Endothelial cell of umbilical vein (primary cell): ENCODE data around the gene SH2D3C. TPM values are rescaled to one million over a fixed set of nuclear protein-coding genes. Genes with fewer than 3 reads are reported as not detected.

Experiments
- BruUV-seq: library from RNA; stranded (reverse); fragments of 400-500 nt; replicated peaks from 2 replicates; lab custom pipeline; 2021; lab: Mats Ljungman, UMichigan
- CTCF ChIA-PET: fragments of 300-600, 350-600 bp; sonication (Branson Sonifier 250); formaldehyde crosslinking; loops from one replicate; lab custom pipeline; 2021; ENCODE audit warnings: antibody characterized with exemption, inconsistent platforms; lab: Charles Lee
- POLR2A ChIA-PET: fragments of 300-600, 350-600 bp; sonication (Branson Sonifier 250); formaldehyde crosslinking; loops from one replicate; lab custom pipeline; 2021; ENCODE audit warnings: antibody characterized with exemption, inconsistent platforms; lab: Charles Lee
- DNase-seq: peaks from one replicate; pipeline ENCODE4 v3.0.0-alpha.2; 2011; ENCODE audit warnings: low read depth, low spot score
- FAIRE-seq: peaks from 2 replicates; lab custom pipeline; 2011; peaks lifted over from hg19 to GRCh38; lab: Jason Lieb, UNC
- H2AFZ ChIP-seq: 2 replicates; pipeline ENCODE4 v1.6.0; 2012; ENCODE audit warnings: low read depth, low read length, control low read depth, inconsistent platforms
- H3K27ac ChIP-seq: 2 replicates; pipeline ENCODE4 v1.5.1; 2011; ENCODE audit warnings: low read depth, mild to moderate bottlenecking, control low read depth, low read length, moderate library complexity; ENCODE audit not compliant: insufficient read depth
- H3K27me3 ChIP-seq, 2 experiments: 2 replicates each; pipeline versions ENCODE4 v1.6.0 to v1.6.1; 2011; ENCODE audit warnings: low read length in 2 of 2, mixed read lengths in 1 of 2; ENCODE audit not compliant: control insufficient read depth in 2 of 2, insufficient read depth in 2 of 2
- H3K36me3 ChIP-seq, 2 experiments: 2 replicates in 1 of 2; 3 replicates in 1 of 2; pipeline ENCODE4 v1.5.1; 2011; ENCODE audit warnings: low read length in 2 of 2, mild to moderate bottlenecking in 1 of 2, moderate library complexity in 1 of 2; ENCODE audit not compliant: control insufficient read depth in 2 of 2, insufficient read depth in 2 of 2; ENCODE audit errors: extremely low read depth in 1 of 2
- H3K4me1 ChIP-seq: 3 replicates; pipeline ENCODE4 v1.5.1; 2011; ENCODE audit warnings: mild to moderate bottlenecking, low read length; ENCODE audit not compliant: control insufficient read depth, insufficient read depth; ENCODE audit errors: extremely low read depth
- H3K4me2 ChIP-seq: 2 replicates; pipeline ENCODE4 v1.6.1; 2011; ENCODE audit warnings: low read length, control low read depth, mixed read lengths; ENCODE audit not compliant: insufficient read depth
- H3K4me3 ChIP-seq, 3 experiments: fragments of 200-600 bp in 1 of 3; sonication (generic), shearing (Covaris generic) in 1 of 3; replicated peaks in 1 of 3; 2 replicates each; pipeline ENCODE4 v1.5.1; 2011 to 2016; ENCODE audit warnings: control low read depth in 3 of 3, low read length in 3 of 3, mild to moderate bottlenecking in 2 of 3, inconsistent platforms in 1 of 3, low read depth in 1 of 3, moderate library complexity in 1 of 3; ENCODE audit not compliant: insufficient read depth in 1 of 3
- H3K79me2 ChIP-seq: 2 replicates; pipeline ENCODE4 v1.6.0; 2012; ENCODE audit warnings: low read length, inconsistent platforms; ENCODE audit not compliant: control insufficient read depth, insufficient read depth
- H3K9ac ChIP-seq: replicated peaks from 2 replicates; pipeline ENCODE3; 2011; ENCODE audit warnings: low read length, control low read depth; ENCODE audit not compliant: insufficient read depth; ENCODE audit errors: extremely low read depth
- H3K9me1 ChIP-seq: replicated peaks from 3 replicates; pipeline ENCODE4 v1.6.0; 2011; ENCODE audit warnings: mild to moderate bottlenecking, low read length; ENCODE audit not compliant: control insufficient read depth, insufficient read depth; ENCODE audit errors: extremely low read depth
- H3K9me3 ChIP-seq: replicated peaks from 2 replicates; pipeline ENCODE4 v1.5.1; 2012; ENCODE audit warnings: low read length, inconsistent platforms; ENCODE audit not compliant: control insufficient read depth, insufficient read depth
- H4K20me1 ChIP-seq: replicated peaks from 2 replicates; pipeline ENCODE3; 2011; ENCODE audit warnings: mild to moderate bottlenecking, low read length; ENCODE audit not compliant: control insufficient read depth, insufficient read depth; ENCODE audit errors: extremely low read depth
- EZH2 ChIP-seq: IDR thresholded peaks from 2 replicates; pipeline ENCODE4 v1.6.1; 2012; ENCODE audit warnings: borderline replicate concordance, low read depth, mild to moderate bottlenecking, moderate library complexity, low read length, inconsistent platforms; ENCODE audit not compliant: severe bottlenecking
- FOS ChIP-seq: IDR thresholded peaks from 2 replicates; pipeline ENCODE4 v1.6.1; 2011; ENCODE audit warnings: mild to moderate bottlenecking, low read length, moderate library complexity, borderline replicate concordance; ENCODE audit not compliant: insufficient read depth
- GATA2 ChIP-seq: IDR thresholded peaks from 2 replicates; pipeline ENCODE4 v1.7.0; 2011; ENCODE audit warnings: low read depth, mild to moderate bottlenecking, moderate library complexity, mixed read lengths, low read length; ENCODE audit not compliant: insufficient read length, insufficient read depth
- JUN ChIP-seq: IDR thresholded peaks from 2 replicates; pipeline ENCODE4 v1.6.1; 2011; ENCODE audit warnings: borderline replicate concordance, low read depth; ENCODE audit not compliant: insufficient read length, insufficient read depth
- MYC ChIP-seq: IDR thresholded peaks from one replicate; pipeline ENCODE4 v1.6.1; 2011; ENCODE audit warnings: mild to moderate bottlenecking, low read depth, low read length
- POLR2A ChIP-seq: IDR thresholded peaks from 2 replicates; pipeline ENCODE4 v1.6.1; 2012; ENCODE audit warnings: low read depth, mild to moderate bottlenecking, control low read depth, low read length
- POLR2AphosphoS5 ChIP-seq: IDR thresholded peaks from 2 replicates; pipeline ENCODE4 v1.6.1; 2012; ENCODE audit warnings: low read depth, mild to moderate bottlenecking, control low read depth, low read length, moderate library complexity; ENCODE audit not compliant: insufficient read depth
- dilution Hi-C: fragments of 300-500 bp; cut with MboI; formaldehyde crosslinking; loops from one replicate; pipeline ENCODE4 v1.15.0; 2019; ENCODE audit warnings: low sequenced_read_pairs; ENCODE audit not compliant: extremely low pct_ligation_motif_present
- intact Hi-C: fragments of 100-400 bp; cut with micrococcal nuclease; formaldehyde crosslinking; loops from one replicate; pipeline ENCODE4 v1.10.0; 2022
- polyA plus RNA-seq, 4 experiments: library from polyadenylated mRNA; depleted of rRNA in 3 of 4; stranded (reverse) in 3 of 4; unstranded in 1 of 4; fragments of >200 nt; gene quantifications; 2 replicates each; pipeline versions ENCODE4 v1.2.1 to v1.2.3, GENCODE V29; 2011 to 2012; ENCODE audit warnings: missing spikeins in 1 of 4
- total RNA-seq: library from RNA; stranded (reverse); gene quantifications from 2 replicates; pipeline ENCODE4 v1.2.3, GENCODE V29; 2021
- TF ChIP-seq, protein P1 (sequence below), 2 donors: IDR thresholded peaks; 1 replicate in 1 of 2; 2 replicates in 1 of 2; pipeline ENCODE4 v1.5.1; 2011; ENCODE audit warnings: low read length in 2 of 2, mild to moderate bottlenecking in 2 of 2, moderate library complexity in 2 of 2, control low read depth in 1 of 2, inconsistent platforms in 1 of 2, low read depth in 1 of 2; ENCODE audit not compliant: insufficient read depth in 1 of 2; ENCODE audit errors: extremely low read depth in 1 of 2
- TF ChIP-seq, protein P2 (sequence below): IDR thresholded peaks from 2 replicates; pipeline ENCODE4 v1.6.1; 2011; ENCODE audit not compliant: insufficient read depth, insufficient read length

Gene SH2D3C
- total and polyA plus RNA-seq, 2 donors (not counting 3 experiments of a cell fraction or from before 2014, with no cell fraction given) = 95.0 to 173 TPM

DNA sequence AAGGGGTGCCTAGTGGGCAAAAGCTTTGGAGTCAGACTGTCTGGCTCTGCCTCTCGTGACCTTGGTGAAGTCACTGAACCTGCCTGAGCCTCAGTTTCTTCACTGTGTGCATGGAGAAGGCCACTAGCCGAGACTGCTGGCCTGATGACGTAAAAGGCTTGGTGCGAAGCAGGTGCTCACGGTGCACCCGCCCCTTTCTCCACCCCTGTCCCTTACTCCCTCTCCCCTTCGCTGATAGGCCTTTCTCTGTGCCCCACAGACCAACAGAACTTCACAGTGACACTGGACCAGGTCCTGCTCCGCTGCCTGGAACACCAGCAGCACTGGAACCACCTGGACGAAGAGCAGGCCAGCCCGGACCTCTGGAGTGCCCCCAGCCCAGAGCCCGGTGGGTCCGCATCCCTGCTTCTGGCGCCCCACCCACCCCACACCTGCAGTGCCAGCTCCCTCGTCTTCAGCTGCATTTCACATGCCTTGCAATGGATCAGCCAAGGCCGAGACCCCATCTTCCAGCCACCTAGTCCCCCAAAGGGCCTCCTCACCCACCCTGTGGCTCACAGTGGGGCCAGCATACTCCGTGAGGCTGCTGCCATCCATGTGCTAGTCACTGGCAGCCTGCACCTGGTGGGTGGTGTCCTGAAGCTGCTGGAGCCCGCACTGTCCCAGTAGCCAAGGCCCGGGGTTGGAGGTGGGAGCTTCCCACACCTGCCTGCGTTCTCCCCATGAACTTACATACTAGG is 34.6 kb upstream of the SH2D3C start:
- Histone ChIP-seq H3K27ac (no peak overlapping the region), H3K4me2 (no peak overlapping the region)
- dilution Hi-C loops = no loop called here

DNA sequence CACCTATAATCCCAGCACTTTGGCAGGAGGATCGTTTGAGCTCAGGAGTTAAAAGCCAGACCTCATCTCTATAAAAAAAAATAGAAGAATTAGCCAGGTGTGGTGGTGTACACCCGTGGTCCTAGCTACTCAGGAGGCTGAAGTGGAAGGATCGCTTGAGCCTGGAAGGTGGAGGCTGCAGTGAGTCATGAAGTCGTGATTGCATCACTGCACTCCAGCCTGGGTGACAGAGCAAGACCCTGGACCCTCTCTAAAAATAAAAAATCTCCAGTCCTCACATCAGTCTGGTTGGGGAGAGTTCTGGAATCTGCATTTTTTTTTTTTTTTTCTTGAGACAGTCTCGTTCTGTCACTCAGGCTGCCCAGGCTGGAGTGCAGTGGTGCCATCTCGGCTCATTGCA is 33.5 kb upstream of the SH2D3C start:
- H3K9ac ChIP-seq = no peak overlapping the region
- TF ChIP-seq, protein P1, sequence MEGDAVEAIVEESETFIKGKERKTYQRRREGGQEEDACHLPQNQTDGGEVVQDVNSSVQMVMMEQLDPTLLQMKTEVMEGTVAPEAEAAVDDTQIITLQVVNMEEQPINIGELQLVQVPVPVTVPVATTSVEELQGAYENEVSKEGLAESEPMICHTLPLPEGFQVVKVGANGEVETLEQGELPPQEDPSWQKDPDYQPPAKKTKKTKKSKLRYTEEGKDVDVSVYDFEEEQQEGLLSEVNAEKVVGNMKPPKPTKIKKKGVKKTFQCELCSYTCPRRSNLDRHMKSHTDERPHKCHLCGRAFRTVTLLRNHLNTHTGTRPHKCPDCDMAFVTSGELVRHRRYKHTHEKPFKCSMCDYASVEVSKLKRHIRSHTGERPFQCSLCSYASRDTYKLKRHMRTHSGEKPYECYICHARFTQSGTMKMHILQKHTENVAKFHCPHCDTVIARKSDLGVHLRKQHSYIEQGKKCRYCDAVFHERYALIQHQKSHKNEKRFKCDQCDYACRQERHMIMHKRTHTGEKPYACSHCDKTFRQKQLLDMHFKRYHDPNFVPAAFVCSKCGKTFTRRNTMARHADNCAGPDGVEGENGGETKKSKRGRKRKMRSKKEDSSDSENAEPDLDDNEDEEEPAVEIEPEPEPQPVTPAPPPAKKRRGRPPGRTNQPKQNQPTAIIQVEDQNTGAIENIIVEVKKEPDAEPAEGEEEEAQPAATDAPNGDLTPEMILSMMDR (IDR thresholded peaks at IDR 0.05; ENCODE audit: extremely low read depth in 1 of 2, insufficient read depth in 1 of 2, low read depth in 1 of 2, low read length in 2 of 2) = no peak
- TF ChIP-seq FOS = no peak
- TF ChIP-seq GATA2 = no peak
- TF ChIP-seq EZH2 = no peak
- TF ChIP-seq POLR2A = peak; percentile 67
- TF ChIP-seq, protein P2, sequence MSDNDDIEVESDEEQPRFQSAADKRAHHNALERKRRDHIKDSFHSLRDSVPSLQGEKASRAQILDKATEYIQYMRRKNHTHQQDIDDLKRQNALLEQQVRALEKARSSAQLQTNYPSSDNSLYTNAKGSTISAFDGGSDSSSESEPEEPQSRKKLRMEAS = no peak
- no peak for TF ChIP-seq JUN
- TF ChIP-seq MYC = no peak
- peak; percentile 57 for TF ChIP-seq POLR2AphosphoS5
- H3K4me3 ChIP-seq = no peak overlapping the region
- no peaks in the 10 kb centered on the region for H3K9me3 ChIP-seq
- no peaks in the 10 kb centered on the region for H3K27me3 ChIP-seq
- H3K9me1 ChIP-seq = no peaks in the 10 kb centered on the region
- FAIRE-seq (peak; percentile 58), DNase-seq (no peak)
- H2AFZ ChIP-seq = no peak overlapping the region
- ChIA-PET POLR2A (interaction anchor here (0.7 kb wide), 1 partner anchor 43 kb away, joined by 3 read pairs; no protein-coding TSS in a partner anchor), CTCF (interaction anchor here (8.4 kb wide), 1 partner anchor 58 kb away, joined by 76 read pairs; no protein-coding TSS in a partner anchor)
- H3K79me2 ChIP-seq = peaks cover 2% of the 10 kb centered on the region
- H3K27ac ChIP-seq = no peak overlapping the region
- H3K36me3 ChIP-seq = peaks cover 14 to 50% of the 10 kb centered on the region in 2 experiments
- H3K4me1 ChIP-seq = peaks cover 7% of the 10 kb centered on the region
- H3K4me2 ChIP-seq = no peak overlapping the region
- dilution Hi-C loops = no loop called here
- intact Hi-C loops = no loop called here
- BruUV-seq = no TSS peak
- H4K20me1 ChIP-seq = no peaks in the 10 kb centered on the region

More for the DNA sequence above, 34.6 kb upstream of the SH2D3C start:
- ChIA-PET CTCF (interaction anchor here (0.8 to 8.4 kb wide), 2 partner anchors 12 to 57 kb away, joined by 5 to 76 read pairs; no protein-coding TSS in a partner anchor), POLR2A (no interaction called here)
- no peaks in the 10 kb centered on the region for H3K79me2 ChIP-seq
- intact Hi-C loops = no loop called here
- no peaks in the 10 kb centered on the region for H3K27me3 ChIP-seq
- no peak overlapping the region for H3K9ac ChIP-seq
- no peak for FAIRE-seq
- no peaks in the 10 kb centered on the region for H3K9me3 ChIP-seq
- no TSS peak for BruUV-seq
- H3K4me3 ChIP-seq = no peak overlapping the region
- no peaks in the 10 kb centered on the region for H3K9me1 ChIP-seq
- peaks cover 18 to 52% of the 10 kb centered on the region in 2 experiments for H3K36me3 ChIP-seq
- H2AFZ ChIP-seq = no peak overlapping the region
- TF ChIP-seq, protein P2 = no peak
- TF ChIP-seq GATA2 (no peak), POLR2AphosphoS5 (peak; percentile 17), FOS (no peak), EZH2 (no peak), JUN (no peak), POLR2A (peak; percentile 50)
- DNase-seq = no peak
- no peaks in the 10 kb centered on the region for H4K20me1 ChIP-seq
- H3K4me1 ChIP-seq = peaks cover 10% of the 10 kb centered on the region
